Renal cortical epithelial cell (primary cell): ENCODE data around the gene PSME1. TPM values are rescaled to one million over a fixed set of nuclear protein-coding genes. Genes with fewer than 3 reads are reported as not detected.
A peak's percentile ranks its signal among the peaks of the same experiment; 100 is the strongest.
"Not testable (repeated sequence)": the region's sequence is repeated elsewhere in the genome, so short reads cannot be mapped to it uniquely, and the experiment has no call there.

Experiments
- DNase-seq: peaks from one replicate; pipeline ENCODE4 v3.0.0-alpha.2; 2011; ENCODE audit warnings: low read depth
- total RNA-seq: library from RNA; depleted of rRNA; stranded (reverse); fragments of >200 nt; gene quantifications from 2 replicates; pipeline ENCODE4 v1.2.3, GENCODE V29; 2014

Gene PSME1
- total RNA-seq, 1 donor from 2014 or later, result 209 TPM

DNA sequence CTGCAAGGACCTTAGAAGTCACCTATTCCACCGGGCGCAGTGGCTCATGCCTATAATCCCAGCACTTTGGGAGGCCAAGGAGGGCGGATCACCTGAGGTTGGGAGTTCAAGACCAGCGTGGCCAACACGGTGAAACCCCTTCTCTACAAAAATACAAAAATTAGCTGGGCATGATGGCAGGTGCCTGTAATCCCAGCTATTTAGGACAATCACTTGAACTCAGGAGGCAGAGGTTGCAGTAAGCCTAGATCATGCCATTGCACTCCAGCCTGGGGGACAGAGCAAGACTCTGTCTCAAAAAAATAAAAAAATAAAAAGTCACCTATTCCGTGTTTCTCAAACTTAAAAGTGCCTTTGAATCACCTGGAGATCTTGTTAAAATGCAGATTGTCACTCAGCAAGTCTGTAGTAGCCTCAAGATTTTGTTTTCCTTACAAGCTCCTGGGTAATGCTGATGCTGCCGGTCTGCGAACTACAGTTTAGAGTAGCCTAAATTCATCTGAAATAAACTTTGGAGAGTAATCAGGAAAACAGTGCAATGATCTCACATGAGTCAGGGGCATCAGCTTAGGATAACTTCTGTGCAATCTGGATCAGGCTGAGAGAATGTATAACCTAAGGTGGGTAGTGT lies 30.3 kb upstream of the PSME1 start:
- DNase-seq, result not testable (repeated sequence)

DNA sequence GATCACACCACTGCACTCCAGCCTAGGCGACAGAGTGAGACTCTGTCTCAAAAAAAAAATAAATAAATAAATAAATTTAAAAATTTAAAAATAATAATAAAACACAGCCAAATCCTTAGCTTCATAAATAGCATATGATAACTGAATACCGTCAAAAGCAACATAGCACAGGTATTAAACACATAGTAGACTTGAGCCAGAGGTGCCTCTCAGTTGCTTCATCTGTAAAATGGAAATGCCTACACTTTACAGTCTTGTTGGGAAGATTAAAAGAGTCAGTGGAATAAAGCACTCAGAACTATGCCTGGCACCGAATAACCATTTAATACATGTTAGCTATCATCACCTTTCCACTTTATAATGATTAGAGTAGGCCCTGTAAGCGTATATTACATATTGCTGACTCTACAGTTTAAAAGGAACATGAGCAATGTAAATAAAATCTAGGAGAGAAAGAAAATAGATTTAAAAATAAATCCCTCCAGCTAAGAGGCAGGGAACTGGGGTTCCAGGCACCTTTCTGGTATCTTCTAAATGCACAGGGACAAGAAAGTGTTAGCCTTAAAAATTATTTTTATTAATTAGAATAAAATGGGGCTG lies 29.2 kb upstream of the PSME1 start:
- no peak for DNase-seq

GRCh38 chr14:24108336-24108874 lies 27.6 kb upstream of the PSME1 start:
- no peak for DNase-seq

GRCh38 chr14:24110060-24110459 lies 25.9 kb upstream of the PSME1 start:
- no peak for DNase-seq

GRCh38 chr14:24110523-24110922 lies 25.5 kb upstream of the PSME1 start:
- DNase-seq, result no peak

- no peak for DNase-seq
Observed at GRCh38 chr14:24113379-24113800, 22.6 kb upstream of the PSME1 start.

- peak; percentile 88 for DNase-seq
Observed at GRCh38 chr14:24113801-24114531, 22.0 kb upstream of the PSME1 start.

GRCh38 chr14:24114532-24115421 lies 21.2 kb upstream of the PSME1 start, which contains the start of the genes DCAF11 and NRL:
DCAF11 (plus strand) TSS chr14:24114777; CDS start chr14:24115595, 818 bp downstream.
NRL (minus strand) TSS chr14:24114949; CDS start chr14:24082848, 32,101 bp downstream.
- DNase-seq, result peak; percentile 99

GRCh38 chr14:24115422-24116127 lies 20.4 kb upstream of the PSME1 start:
- DNase-seq, result no peak

DNA sequence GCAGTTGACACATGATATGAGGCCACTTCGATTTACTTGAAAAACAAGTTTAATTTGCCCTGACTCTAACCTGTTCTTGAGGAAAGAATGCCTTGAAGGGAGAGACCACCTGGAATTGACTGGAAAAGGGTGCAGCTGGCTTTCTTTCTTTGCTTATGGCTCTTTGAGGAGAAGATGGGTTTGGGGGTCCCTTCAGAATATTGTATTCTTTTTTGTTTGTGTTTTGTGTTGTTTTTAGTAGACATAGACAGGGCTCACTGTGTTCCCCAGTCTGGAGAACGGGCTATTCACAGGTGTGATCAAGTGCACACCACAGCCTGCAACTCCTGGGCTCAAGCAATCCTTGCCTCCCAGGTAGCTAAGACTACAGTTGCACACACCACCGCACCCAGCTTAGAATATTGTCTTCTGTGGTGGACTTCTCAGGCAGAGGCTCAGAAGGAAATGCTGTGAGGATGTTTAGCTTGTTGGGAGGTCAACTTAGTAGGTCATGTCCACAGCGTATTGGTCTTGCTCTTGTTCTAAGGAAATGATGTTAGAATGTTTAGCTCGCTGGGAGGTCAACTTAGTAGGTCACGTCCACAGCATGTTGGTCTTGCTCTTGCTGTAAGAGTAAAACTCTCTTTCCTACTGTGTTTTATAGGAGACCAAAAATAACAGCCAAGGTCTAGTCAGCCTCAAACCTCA lies 19.7 kb upstream of the PSME1 start:
- DNase-seq, result no peak

DNA sequence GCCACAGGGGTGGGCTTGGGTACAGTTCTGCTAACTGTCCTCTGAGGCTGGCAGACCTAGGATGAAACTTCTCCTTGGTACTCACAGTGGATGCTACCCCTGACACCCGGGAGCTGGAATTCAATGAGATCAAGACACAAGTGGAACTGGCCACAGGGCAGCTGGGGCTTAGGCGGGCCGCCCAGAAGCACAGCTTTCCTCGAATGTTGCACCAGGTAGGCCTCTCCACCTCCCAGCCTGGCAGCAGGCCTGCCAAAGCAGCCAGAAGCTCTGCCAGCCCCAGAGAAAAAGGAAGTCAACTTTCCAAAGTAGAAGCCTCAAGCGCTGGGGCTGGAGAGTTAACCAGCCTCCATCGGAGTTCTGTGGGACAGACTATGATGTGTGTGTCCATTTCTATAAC lies 18.8 kb upstream of the PSME1 start:
- no peak for DNase-seq

- DNase-seq, result no peak
Observed at GRCh38 chr14:24119691-24120090, 16.3 kb upstream of the PSME1 start.

GRCh38 chr14:24121210-24121609 lies 14.8 kb upstream of the PSME1 start:
- no peak for DNase-seq

DNA sequence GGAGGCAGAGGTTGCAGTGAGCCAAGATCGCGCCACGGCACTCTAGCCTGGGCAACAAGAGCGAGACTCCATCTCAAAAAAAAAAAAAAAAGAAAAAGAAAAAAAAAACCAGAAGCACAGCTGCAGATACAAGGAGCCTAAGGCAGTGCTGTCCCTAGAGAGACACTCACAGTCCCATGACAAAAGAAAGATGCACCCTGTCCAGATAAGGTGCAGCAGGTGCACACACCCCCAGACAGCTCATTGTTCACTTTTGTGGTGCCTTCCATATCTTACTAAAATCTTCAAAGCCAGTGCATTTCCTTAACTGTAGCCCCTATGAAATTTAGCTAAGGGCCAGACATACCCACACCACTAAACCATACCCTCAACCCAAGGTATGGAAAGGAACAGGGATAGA lies 13.6 kb upstream of the PSME1 start:
- DNase-seq, result no peak

DNA sequence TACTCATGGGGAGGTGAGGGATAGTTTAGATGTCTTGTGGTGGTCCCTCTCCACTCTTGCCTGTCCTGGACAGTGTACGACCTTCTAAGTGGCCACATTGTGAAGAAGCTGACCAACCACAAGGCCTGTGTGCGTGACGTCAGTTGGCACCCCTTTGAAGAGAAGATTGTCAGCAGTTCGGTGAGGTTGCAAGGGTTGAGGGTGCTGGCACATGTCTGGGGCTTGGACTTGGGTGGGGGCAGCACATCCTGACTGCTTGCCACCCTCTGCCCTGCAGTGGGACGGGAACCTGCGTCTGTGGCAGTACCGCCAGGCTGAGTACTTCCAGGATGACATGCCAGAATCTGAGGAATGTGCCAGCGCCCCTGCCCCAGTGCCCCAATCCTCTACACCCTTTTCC lies 13.1 kb upstream of the PSME1 start:
- no peak for DNase-seq

DNA sequence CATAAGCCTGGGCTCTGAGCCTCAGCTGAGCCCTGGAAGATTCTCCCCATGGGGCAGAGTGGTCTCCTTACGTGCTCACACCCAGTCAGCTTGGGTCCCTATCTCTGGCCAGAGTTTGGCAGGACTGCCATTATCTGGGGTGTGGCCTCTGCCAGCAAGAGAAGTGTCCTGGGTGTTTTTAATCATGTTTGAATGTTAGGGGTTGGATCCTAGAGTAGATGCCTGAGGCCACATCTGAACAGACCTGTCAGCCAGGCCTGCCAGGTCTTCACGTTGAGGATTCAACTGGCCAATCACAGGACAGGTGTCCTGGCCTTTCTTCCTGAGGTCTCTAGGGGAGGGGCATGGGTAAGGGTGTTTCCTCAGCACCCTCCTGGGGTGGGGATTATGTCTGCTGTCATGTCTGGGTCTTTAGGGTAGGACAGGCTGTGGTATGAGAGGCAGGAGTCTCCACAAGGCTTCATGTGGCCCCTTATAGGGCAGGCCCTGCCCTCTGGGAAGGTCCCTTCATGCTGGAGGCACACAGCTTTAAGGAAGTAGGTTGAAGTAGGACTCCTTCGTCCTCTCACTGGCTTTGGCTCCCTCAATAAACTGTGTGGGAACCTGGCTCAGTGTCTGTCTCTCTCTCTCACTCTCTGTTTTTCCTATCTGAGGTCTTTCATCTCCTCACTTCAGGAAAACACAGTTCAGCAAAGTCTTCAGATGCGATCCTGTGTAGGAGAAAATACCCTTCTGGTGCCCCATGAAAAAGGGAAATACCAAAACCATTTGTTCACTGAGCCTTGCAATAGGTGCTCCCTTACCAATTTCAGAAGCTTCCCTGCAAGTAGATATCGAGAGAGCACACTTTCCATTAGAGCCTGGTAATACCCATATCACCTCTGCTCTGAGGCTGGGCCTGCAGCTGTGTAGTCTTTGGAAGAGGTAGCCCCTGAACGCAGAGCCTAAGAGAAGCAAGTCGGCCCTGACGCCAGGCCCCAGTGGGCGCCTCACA lies 12.3 kb upstream of the PSME1 start:
- DNase-seq, result no peak

DNA sequence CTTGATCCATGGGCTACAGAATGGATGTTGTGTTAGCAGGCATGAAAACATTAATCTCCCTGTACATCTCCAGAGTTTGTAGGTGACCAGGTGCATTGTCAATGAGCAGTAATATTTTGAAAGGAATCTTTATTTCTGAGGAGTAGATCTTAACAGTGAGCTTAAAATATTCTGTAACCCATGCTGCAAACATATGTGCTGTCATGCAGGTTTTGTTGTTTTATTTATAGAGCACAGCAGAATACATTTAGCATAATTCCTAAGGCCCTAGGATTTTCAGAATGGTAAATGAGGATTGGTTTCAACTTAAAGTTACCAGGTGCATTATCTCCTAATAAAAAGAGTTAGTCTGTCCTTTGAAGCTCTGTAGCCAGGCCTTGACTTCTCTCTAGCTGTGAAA lies 9.1 kb upstream of the PSME1 start:
- DNase-seq, result no peak

GRCh38 chr14:24127673-24128072 lies 8.3 kb upstream of the PSME1 start:
- no peak for DNase-seq

DNA sequence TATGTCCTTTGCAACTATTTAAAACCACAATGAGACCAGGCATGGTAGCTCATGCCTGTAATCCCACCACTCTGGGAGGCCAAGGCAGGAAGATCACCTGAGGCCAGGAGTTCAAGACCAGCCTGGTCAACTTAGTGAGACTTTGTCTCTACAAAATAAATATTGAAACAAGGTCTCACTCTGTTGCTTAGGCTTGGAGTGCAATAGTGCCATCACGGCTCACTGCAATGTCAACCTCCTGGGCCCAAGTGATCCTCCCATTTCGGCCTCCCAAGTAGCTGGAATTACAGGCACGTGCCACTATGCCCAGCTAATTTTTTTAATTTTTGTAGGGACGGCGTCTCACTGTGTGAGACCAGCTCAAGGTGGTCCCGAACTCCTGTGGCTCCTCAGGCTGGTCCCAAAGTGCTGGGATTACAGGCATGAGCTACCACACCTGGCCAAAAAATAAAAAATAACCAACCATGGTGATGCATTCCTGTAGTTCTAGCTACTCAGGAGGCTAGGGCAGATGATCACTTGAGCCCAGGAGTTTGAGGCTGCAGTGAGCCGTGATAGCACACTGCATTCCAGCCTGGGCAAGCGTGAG lies 6.5 kb upstream of the PSME1 start:
- no peak for DNase-seq
